Mucosa of stomach (tissue), 1 donor: Measurements from ENCODE around the gene AP1S1.

ENCODE experiments used
- H3K27me3 ChIP-seq: one replicate; pipeline ENCODE4 v1.7.0; 2013; ENCODE audit warnings: mild to moderate bottlenecking, low read length; ENCODE audit not compliant: control insufficient read depth, insufficient read depth
- H3K36me3 ChIP-seq: one replicate; pipeline ENCODE4 v1.7.0; 2013; ENCODE audit warnings: low read length; ENCODE audit not compliant: control insufficient read depth, insufficient read depth
- H3K4me1 ChIP-seq: one replicate; pipeline ENCODE4 v1.7.0; 2013; ENCODE audit warnings: mild to moderate bottlenecking, low read length; ENCODE audit not compliant: control insufficient read depth, insufficient read depth
- H3K4me3 ChIP-seq: one replicate; pipeline ENCODE4 v1.7.0; 2013; ENCODE audit warnings: low read length
- H3K9ac ChIP-seq: one replicate; pipeline ENCODE4 v1.7.0; 2013; ENCODE audit warnings: mild to moderate bottlenecking, low read length, moderate library complexity
- H3K9me3 ChIP-seq: one replicate; pipeline ENCODE4 v1.7.0; 2013; ENCODE audit warnings: mild to moderate bottlenecking, low read length, moderate library complexity; ENCODE audit not compliant: control insufficient read depth
- donor health status: Pancreatic carcinoma.

AP1S1 gene

GRCh38 chr7:101140746-101141382 is 13.4 kb upstream of the AP1S1 start:
- Histone ChIP-seq H3K9ac (no peak overlapping the region), H3K36me3 (no peaks in the 10 kb centered on the region), H3K9me3 (no peaks in the 10 kb centered on the region), H3K4me3 (no peak overlapping the region), H3K27me3 (peaks cover under 1% of the 10 kb centered on the region), H3K4me1 (peaks cover 16% of the 10 kb centered on the region)

DNA sequence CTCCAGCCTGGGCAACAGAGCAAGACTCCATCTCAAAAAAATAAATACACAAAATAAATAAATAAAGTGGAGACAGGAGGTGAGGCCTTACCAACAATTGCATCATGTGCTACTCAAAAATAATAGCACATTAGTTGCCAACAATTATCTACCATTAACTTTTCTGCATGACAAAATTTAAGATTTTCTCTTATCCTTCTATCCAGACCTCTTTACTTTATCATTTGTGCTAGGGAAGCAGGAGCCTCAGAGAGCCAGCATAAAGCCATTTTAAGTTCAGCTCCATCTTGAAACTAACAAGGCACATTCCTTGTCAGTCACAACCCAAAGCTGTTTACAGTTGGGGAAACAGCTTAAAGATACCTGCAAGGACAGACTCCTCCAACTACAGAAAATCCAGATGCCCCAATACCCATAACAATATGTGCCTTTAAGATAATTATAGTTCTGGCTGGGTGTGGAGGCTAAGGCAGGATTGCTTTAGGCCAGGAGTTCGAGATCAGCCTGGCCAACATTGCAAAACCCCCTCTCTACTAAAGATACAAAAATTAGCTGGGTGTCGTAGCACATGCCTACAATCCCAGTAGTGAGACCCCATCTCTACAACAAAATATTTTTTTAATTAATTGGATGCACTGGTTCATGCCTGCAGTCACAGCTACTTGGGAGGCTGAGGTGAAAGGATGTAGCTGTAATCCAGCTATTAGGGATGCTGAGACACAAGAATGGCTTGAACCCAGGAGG is 2.2 kb upstream of the AP1S1 start:
- no peak overlapping the region for H3K4me3 ChIP-seq
- H3K27me3 ChIP-seq: no peaks in the 10 kb centered on the region
- H3K36me3 ChIP-seq: no peaks in the 10 kb centered on the region
- H3K9me3 ChIP-seq: no peaks in the 10 kb centered on the region
- H3K4me1 ChIP-seq: peaks cover 19% of the 10 kb centered on the region
- no peak overlapping the region for H3K9ac ChIP-seq

DNA sequence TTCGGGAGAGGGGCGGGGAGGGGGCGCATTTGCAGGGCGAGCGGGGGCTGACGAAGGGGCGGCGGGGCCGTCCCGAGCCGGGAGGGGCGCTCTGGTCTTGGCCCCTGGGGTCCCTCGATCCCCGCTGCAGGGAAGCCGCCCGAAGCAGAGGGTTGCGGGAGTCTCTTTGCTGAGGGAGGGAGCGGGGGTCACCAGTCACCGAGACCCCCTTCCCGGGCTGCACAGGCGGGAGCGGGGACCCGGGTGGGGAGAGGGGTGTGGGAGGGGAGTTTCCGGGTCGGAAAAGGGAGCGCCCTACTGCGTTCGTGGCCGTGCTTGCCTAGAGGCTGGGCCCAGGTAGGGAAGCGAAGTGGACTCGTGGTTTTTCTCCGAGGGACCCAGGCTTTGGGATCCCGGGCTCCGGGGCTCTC is 422 bp downstream of the AP1S1 start:
- Histone ChIP-seq H3K4me3 (peak overlapping the region; percentile 19), H3K27me3 (no peaks in the 10 kb centered on the region), H3K36me3 (peaks cover 5% of the 10 kb centered on the region), H3K4me1 (peaks cover 19% of the 10 kb centered on the region), H3K9me3 (no peaks in the 10 kb centered on the region), H3K9ac (peak overlapping the region; percentile 75)

GRCh38 chr7:101155303-101155702 is 1.0 kb downstream of the AP1S1 start:
- H3K9me3 ChIP-seq: no peaks in the 10 kb centered on the region
- peaks cover 19% of the 10 kb centered on the region for H3K4me1 ChIP-seq
- H3K9ac ChIP-seq: peak overlapping the region; percentile 75
- H3K27me3 ChIP-seq: no peaks in the 10 kb centered on the region
- peaks cover 5% of the 10 kb centered on the region for H3K36me3 ChIP-seq
- peak overlapping the region; percentile 19 for H3K4me3 ChIP-seq

GRCh38 chr7:101156277-101156676 is 2.0 kb downstream of the AP1S1 start:
- Histone ChIP-seq H3K9me3 (no peaks in the 10 kb centered on the region), H3K9ac (no peak overlapping the region), H3K4me1 (peaks cover 19% of the 10 kb centered on the region), H3K27me3 (no peaks in the 10 kb centered on the region), H3K4me3 (no peak overlapping the region), H3K36me3 (peaks cover 5% of the 10 kb centered on the region)

- peaks cover 5% of the 10 kb centered on the region for H3K36me3 ChIP-seq
- H3K9me3 ChIP-seq: no peaks in the 10 kb centered on the region
- peaks cover 3% of the 10 kb centered on the region for H3K27me3 ChIP-seq
- H3K4me3 ChIP-seq: no peak overlapping the region
- no peak overlapping the region for H3K9ac ChIP-seq
- peaks cover 19% of the 10 kb centered on the region for H3K4me1 ChIP-seq
Measured at GRCh38 chr7:101156866-101157589, 2.8 kb downstream of the AP1S1 start.

DNA sequence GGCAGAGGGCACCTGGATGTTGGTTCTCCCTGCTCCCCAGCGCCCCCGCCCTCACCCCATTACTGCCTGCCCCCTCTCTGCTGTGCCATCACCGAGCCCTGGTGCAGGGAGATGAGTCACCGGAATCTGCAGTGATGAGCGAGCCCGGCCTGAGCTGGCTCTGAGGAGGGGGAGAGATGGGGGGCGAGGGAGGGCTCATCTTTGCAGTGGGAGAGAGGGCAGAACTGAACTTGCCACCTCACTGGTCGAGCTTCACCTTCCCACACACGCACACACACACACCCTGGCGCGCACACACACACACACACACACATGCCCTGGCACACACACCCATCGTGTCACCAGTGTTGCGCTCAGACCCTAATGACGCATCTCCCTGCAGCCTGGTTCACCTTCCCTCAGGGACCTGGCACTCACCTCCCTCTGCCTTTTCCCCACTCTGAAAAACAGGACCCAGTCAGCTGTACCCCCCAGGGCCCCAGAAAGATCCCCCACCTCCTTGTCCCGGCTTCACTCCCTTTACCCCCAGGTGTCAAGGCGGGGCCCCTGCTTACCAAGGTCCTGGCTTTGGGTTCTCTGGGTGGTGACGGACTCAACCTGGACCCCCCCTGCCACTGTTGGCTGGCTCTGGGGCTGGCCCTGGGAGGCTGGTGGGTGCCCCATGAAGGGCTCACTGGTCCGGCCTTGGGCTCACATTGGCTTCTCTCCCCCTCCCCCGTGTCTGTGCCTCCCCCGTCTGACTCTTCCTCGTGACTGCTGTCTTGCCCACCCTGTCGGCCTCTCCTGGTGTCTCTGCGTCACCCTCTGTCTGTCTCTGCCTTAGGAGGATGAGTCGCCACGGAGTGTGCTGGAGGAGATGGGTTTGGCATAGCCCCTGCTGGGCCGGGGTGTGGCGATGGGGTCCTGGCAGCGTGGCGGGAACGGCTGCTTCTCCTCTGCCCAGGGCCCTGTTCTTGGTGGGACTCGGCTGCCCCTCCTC is 5.7 kb downstream of the AP1S1 start:
- peaks cover 30% of the 10 kb centered on the region for H3K27me3 ChIP-seq

GRCh38 chr7:101160910-101161309 is 6.6 kb downstream of the AP1S1 start:
- H3K9me3 ChIP-seq: no peaks in the 10 kb centered on the region
- no peak overlapping the region for H3K4me3 ChIP-seq
- peaks cover 5% of the 10 kb centered on the region for H3K36me3 ChIP-seq
- H3K4me1 ChIP-seq: peaks cover 33% of the 10 kb centered on the region
- peaks cover 37% of the 10 kb centered on the region for H3K27me3 ChIP-seq
- H3K9ac ChIP-seq: no peak overlapping the region

More for the DNA sequence above, 5.7 kb downstream of the AP1S1 start:
- Histone ChIP-seq H3K9ac (no peak overlapping the region), H3K36me3 (peaks cover 5% of the 10 kb centered on the region), H3K9me3 (no peaks in the 10 kb centered on the region), H3K4me1 (peaks cover 31% of the 10 kb centered on the region), H3K4me3 (no peak overlapping the region)

GRCh38 chr7:101161692-101162471 is 7.6 kb downstream of the AP1S1 start:
- H3K4me1 ChIP-seq: peaks cover 29% of the 10 kb centered on the region
- peaks cover 46% of the 10 kb centered on the region for H3K27me3 ChIP-seq
- no peak overlapping the region for H3K9ac ChIP-seq
- no peak overlapping the region for H3K4me3 ChIP-seq
- H3K36me3 ChIP-seq: peaks cover 5% of the 10 kb centered on the region
- no peaks in the 10 kb centered on the region for H3K9me3 ChIP-seq

- Histone ChIP-seq H3K36me3 (peaks cover 5% of the 10 kb centered on the region), H3K9ac (no peak overlapping the region), H3K4me1 (peaks cover 28% of the 10 kb centered on the region), H3K4me3 (no peak overlapping the region), H3K27me3 (peaks cover 55% of the 10 kb centered on the region), H3K9me3 (no peaks in the 10 kb centered on the region)
Measured at GRCh38 chr7:101162551-101163278, 8.4 kb downstream of the AP1S1 start.
